Breast epithelium (tissue), 3 donors: ENCODE data around the gene RNF150.

Experiments used
- CTCF ChIP-seq, 3 donors: fragments of 450-650 bp; IDR thresholded peaks; one replicate each; pipeline ENCODE4 v1.5.1; 2016 to 2017; ENCODE audit warnings: antibody characterized with exemption in 3 of 3, mild to moderate bottlenecking in 3 of 3, moderate library complexity in 3 of 3
- POLR2AphosphoS5 ChIP-seq, 3 donors: sonication (generic); formaldehyde crosslinking; IDR thresholded peaks; one replicate each; pipeline ENCODE4 v1.6.1; 2017; ENCODE audit warnings: antibody characterized with exemption in 3 of 3

- TF ChIP-seq CTCF (IDR thresholded peaks at IDR 0.05) (no peak), POLR2AphosphoS5 (IDR thresholded peaks at IDR 0.05) (no peak)
Observed at GRCh38 chr4:141132709-141133145, 542 bp downstream of the RNF150 start.
